SK-N-SH treated with all-trans-retinoic acid at 6 μM for 48 hours (cell line): Measurements from ENCODE around the gene GLRA1.

Experiments
- ZFP3 ChIP-seq: fragments of 250-450 bp; sonication (Bioruptor Pico); IDR thresholded peaks from 2 replicates; pipeline ENCODE4 v1.5.0; 2020; ENCODE audit warnings: mild to moderate bottlenecking, moderate library complexity
- ZNF8 ChIP-seq: fragments of 450-650 bp; formaldehyde crosslinking; IDR thresholded peaks from 2 replicates; pipeline ENCODE4 v1.5.0; 2020; ENCODE audit warnings: mild to moderate bottlenecking, moderate library complexity

DNA sequence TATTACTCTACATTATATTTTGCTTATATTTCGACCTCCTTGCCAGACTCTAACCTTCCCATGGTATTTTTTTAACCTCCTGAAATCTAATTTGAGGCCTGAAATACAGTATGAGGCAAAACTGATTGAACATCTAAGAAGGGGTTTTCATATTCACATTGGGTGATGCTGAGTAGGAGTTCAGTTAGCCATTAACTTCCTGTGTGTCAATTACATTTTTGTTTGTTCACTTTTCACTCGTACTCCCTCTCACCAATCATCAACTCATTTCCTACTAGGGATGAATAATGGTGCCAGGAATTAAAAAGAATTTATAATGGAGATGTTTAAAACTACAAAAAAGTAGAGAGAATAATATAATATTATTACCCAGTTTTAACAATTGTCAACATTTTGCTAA is 27.6 kb upstream of the GLRA1 start:
- TF ChIP-seq ZFP3 (CRISPR knock-in tag) = no peak
- no peak for TF ChIP-seq ZNF8 (CRISPR knock-in tag)
